Spleen (tissue), 7 donors: ENCODE results near the gene KLF15.

Source experiments
- CTCF ChIP-seq, 11 experiments: fragments of 200-600 bp in 7 of 11; fragments of 450-650 bp in 4 of 11; sonication (generic) in 4 of 11; IDR thresholded peaks in 8 of 11; conservative IDR thresholded peaks in 3 of 11; 1 replicate in 7 of 11; 2 replicates in 4 of 11; pipeline versions ENCODE4 v1.4.0 to v1.8.0; 2016 to 2021; ENCODE audit warnings: antibody characterized with exemption in 11 of 11, inconsistent platforms in 4 of 11, mild to moderate bottlenecking in 1 of 11
- POLR2A ChIP-seq, 3 donors: fragments of 450-650 bp; IDR thresholded peaks; one replicate each; pipeline ENCODE4 v1.5.1; 2017; ENCODE audit warnings: antibody characterized with exemption in 3 of 3, mild to moderate bottlenecking in 1 of 3
- POLR2AphosphoS5 ChIP-seq, 3 donors: sonication (generic); formaldehyde crosslinking; IDR thresholded peaks; one replicate each; pipeline ENCODE4 v1.5.1; 2017; ENCODE audit warnings: antibody characterized with exemption in 3 of 3
- donor health status: DM: no; HTN: no; CAD: no; lungs with moderate emphysema.
- donor health status: DM: no; HTN: no; CAD: no.
- donor health status: DM: no; HTN: no; CAD: no.

GRCh38 chr3:126319701-126320295 is 37.4 kb downstream of the KLF15 start:
- TF ChIP-seq CTCF (IDR thresholded peaks at IDR 0.05 in 8 of 11, conservative IDR thresholded peaks at IDR 0.05 in 3 of 11) (no peak), POLR2A (IDR thresholded peaks at IDR 0.05) (no peak), POLR2AphosphoS5 (IDR thresholded peaks at IDR 0.05) (no peak)
